GM12872 (cell line): Measurements from ENCODE around the gene SLC6A13.

ENCODE experiments used
- TF ChIP-seq, protein P1 (sequence below): IDR thresholded peaks from 3 replicates; pipeline ENCODE4 v1.5.1; 2011; ENCODE audit warnings: low read depth, mild to moderate bottlenecking, low read length, moderate library complexity; ENCODE audit not compliant: insufficient read depth

The SLC6A13 gene

DNA sequence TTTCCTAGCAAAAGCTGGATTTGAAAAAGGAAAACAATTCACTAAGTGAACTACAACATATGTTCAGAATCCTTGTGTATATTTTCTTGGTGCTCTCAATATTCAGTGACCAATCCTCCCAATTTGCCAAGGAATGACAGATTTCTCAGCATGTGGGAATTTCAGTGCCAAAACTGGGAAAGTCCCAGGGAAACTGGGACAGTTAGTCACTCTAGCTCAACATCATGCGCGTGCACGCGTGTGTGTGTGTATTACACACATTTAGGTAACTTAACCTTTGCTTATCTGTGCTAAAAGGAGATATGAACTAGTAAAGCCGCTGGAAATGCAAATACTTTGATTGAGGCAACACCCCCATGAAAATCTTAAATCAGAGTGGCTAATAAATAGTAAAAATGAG is 26.1 kb upstream of the SLC6A13 start:
- TF ChIP-seq, protein P1, sequence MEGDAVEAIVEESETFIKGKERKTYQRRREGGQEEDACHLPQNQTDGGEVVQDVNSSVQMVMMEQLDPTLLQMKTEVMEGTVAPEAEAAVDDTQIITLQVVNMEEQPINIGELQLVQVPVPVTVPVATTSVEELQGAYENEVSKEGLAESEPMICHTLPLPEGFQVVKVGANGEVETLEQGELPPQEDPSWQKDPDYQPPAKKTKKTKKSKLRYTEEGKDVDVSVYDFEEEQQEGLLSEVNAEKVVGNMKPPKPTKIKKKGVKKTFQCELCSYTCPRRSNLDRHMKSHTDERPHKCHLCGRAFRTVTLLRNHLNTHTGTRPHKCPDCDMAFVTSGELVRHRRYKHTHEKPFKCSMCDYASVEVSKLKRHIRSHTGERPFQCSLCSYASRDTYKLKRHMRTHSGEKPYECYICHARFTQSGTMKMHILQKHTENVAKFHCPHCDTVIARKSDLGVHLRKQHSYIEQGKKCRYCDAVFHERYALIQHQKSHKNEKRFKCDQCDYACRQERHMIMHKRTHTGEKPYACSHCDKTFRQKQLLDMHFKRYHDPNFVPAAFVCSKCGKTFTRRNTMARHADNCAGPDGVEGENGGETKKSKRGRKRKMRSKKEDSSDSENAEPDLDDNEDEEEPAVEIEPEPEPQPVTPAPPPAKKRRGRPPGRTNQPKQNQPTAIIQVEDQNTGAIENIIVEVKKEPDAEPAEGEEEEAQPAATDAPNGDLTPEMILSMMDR: no peak

DNA sequence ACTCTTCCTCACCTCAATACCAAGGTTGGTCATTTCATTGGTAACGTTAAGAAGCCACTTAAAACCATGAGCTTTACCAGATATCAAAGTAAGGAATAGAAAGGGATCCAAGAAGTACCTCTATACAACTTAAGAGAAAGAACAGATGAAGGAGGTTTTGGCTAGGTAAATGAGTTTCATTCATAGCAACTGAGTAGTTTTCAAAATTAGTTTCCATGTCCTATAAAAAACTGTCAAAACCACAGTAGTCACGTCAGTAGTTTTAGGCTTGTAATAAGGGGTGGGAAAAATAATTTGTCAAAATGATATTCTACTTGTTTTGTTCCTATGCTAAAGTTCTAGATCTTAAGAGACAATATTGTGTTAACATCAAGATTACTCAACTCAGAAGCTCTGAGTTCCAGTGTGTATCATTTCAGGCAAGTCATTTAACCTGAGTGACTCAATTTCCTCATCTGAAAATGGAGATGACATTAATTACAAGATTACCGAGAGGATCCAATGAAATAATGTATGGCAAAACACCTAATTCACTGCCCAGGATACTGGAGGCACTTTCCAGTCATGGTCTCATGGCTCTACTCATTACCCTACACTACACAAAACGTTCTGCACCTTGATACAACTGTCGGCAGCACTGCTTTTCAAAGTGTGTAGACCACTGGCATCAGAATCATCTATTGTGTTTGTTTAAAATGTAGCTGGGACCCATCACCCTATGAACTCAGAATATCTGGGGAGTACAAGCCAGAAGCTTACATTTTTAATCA is 24.1 kb upstream of the SLC6A13 start:
- TF ChIP-seq, protein P1: no peak

DNA sequence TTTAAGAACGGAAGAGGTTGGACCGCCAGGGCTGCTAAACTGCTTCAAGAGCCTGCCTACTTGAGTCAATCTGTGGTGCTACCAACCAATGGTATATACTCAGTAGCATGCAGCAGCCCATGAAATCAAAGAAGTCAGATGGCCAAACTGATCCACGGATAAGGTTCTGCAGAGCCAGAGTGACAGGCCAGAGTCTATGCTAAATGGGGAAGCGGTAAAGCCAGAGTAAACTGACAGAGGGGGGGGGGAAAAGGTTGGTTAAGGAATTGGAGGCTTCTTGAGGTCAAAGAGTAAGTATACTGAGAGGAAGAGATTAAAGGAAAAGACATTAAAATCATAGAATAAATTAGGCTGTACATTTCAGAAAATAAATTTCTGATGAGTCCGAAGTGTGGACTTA is 15.4 kb upstream of the SLC6A13 start:
- TF ChIP-seq, protein P1: no peak

DNA sequence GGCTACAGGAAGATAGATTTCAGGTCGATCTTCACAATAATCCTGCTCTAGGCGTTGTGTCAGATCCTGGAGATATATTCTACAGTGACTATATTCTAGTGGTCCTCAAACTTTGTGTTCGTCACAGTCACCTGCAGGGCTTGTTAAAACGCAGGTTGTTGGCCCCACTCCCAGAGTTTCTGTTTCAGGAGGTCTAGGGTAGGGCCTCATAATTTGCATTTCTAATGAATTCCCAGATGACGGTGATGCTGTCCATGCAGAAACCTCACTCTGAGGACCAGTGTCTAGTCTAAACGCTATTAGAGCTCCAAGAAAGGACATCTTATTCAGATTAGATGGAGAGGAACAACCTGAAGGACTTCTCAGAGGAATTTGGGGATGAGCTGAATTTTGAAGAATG is 13.2 kb upstream of the SLC6A13 start:
- TF ChIP-seq, protein P1: no peak

DNA sequence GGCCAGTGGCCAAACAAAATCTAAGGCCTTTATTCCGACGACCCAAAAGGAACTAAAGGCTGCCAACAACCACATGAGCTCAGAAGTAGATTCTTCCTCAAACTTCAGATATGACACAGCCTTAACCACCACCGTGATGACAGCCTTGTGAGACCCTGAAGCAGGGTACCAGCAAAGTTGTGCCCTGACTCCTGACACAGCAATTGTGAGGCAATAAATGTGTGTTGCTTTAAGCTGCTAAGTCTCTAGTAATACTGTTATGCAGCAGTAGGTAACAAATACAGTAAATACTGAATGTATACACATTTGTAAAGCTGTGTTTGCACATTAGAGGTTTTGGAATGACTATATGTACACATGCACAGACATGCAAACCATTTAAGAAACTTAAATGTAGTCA is 10.7 kb upstream of the SLC6A13 start:
- TF ChIP-seq, protein P1: no peak

DNA sequence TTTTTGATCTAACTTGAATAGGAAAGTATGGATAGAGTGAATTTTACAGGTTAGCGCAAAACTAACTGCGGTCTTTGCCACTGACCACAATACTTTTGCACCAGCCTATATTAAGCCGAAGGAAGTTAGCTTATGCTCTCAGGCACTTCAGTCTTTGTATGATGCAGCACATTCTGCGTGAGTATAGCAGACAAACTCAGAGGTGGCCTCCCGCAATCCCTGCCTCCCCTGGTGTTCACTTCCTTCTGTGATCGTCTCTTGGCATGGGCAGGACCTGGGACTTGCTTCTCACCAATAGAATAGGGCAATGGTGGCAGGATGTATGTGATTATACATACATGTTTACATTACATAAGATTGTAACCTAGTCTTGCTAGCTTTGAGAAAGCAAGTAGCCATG is 10.3 kb upstream of the SLC6A13 start:
- TF ChIP-seq, protein P1: no peak

DNA sequence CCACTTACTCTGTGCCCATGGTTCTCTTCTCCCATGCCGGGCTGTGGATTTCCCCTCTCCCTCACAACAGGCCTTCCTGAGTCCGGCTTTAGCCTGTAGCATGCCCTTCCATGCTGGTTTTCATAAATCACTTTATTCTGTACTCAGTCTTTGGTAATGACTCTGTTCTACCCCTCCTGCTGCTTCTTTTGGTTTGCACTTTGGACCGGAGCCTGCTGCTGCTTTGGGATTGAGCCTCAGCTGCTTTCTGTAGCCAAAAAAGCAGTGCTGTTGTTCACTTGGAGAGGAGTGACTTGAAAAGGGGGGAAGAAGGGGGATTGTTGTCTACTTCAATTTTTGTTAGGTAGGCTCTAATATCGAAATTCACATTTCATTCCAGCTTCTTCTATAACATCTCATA is 8.5 kb upstream of the SLC6A13 start:
- TF ChIP-seq, protein P1: no peak
